IMR-90 (cell line): Measurements from ENCODE around the gene PTPRN2.

Source experiments
- CEBPB ChIP-seq: IDR thresholded peaks from 2 replicates; pipeline ENCODE4 v1.6.1; 2012; ENCODE audit warnings: low read depth, low read length, improper control_type of control experiment
- CTCF ChIP-seq: conservative IDR thresholded peaks from 2 replicates; pipeline ENCODE4 v1.5.1; 2012; ENCODE audit warnings: mild to moderate bottlenecking, low read depth, low read length, improper control_type of control experiment
- POLR2A ChIP-seq: IDR thresholded peaks from 2 replicates; pipeline ENCODE4 v1.6.1; 2012; ENCODE audit warnings: mild to moderate bottlenecking, low read depth, low read length
- RFX5 ChIP-seq: IDR thresholded peaks from 2 replicates; pipeline ENCODE4 v1.8.0; 2012; ENCODE audit warnings: low read depth, mild to moderate bottlenecking, low read length, moderate library complexity

GRCh38 chr7:157700231-157701005 lies 887.2 kb downstream of the PTPRN2 start:
- TF ChIP-seq CTCF = no peak
- no peak for TF ChIP-seq RFX5
- no peak for TF ChIP-seq POLR2A
- TF ChIP-seq CEBPB = no peak
